A673 (cell line): Measurements from ENCODE around the gene ATIC.

Experiments
- EZH2 ChIP-seq: fragments of 200-600 bp; sonication (generic); IDR thresholded peaks from 2 replicates; pipeline ENCODE4 v1.6.1; 2017; ENCODE audit warnings: borderline replicate concordance, low read depth, mild to moderate bottlenecking, mixed read lengths, antibody characterized with exemption, low read length; ENCODE audit not compliant: poor library complexity, severe bottlenecking
- TF ChIP-seq, protein P1 (sequence below): fragments of 300-800, 200-600 bp; sonication (generic); conservative IDR thresholded peaks from 2 replicates; pipeline ENCODE4 v1.5.1; 2017; ENCODE audit warnings: low read depth, mild to moderate bottlenecking, antibody characterized with exemption, low read length, moderate library complexity, mixed read lengths

DNA sequence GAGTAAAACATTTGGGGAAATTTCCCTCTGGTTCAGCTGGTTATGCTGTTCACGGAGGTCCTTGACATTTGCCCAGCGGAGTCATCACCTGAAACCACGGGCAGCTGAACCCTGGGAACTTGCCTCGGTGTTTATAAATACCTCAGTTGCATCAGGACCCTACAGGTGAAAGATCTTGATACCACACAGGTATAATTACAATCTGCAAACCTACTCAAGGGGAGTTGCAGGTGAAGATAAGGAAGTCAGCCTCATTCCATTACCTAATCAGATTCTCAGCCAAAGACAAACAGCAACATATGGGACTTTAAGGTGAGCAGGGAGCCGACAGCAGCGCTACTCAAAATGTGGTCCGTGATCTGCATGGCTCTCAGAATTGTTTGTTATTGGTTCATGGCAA, 37.0 kb upstream of the ATIC start:
- TF ChIP-seq, protein P1, sequence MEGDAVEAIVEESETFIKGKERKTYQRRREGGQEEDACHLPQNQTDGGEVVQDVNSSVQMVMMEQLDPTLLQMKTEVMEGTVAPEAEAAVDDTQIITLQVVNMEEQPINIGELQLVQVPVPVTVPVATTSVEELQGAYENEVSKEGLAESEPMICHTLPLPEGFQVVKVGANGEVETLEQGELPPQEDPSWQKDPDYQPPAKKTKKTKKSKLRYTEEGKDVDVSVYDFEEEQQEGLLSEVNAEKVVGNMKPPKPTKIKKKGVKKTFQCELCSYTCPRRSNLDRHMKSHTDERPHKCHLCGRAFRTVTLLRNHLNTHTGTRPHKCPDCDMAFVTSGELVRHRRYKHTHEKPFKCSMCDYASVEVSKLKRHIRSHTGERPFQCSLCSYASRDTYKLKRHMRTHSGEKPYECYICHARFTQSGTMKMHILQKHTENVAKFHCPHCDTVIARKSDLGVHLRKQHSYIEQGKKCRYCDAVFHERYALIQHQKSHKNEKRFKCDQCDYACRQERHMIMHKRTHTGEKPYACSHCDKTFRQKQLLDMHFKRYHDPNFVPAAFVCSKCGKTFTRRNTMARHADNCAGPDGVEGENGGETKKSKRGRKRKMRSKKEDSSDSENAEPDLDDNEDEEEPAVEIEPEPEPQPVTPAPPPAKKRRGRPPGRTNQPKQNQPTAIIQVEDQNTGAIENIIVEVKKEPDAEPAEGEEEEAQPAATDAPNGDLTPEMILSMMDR: no peak
- no peak for TF ChIP-seq EZH2
